KMS-11 (cell line): ENCODE measurements around the gene YBX3.

Experiments used
- H2AFZ ChIP-seq: fragments of 200-600 bp; sonication (generic); 2 replicates; pipeline ENCODE4 v1.6.1; 2016; ENCODE audit warnings: antibody characterized with exemption, mixed run types, low read depth
- H3K27ac ChIP-seq: fragments of 200-600 bp; sonication (generic); 2 replicates; pipeline ENCODE4 v1.6.1; 2016; ENCODE audit warnings: mild to moderate bottlenecking, mixed run types
- H3K27me3 ChIP-seq: fragments of 200-600 bp; sonication (generic); 2 replicates; pipeline ENCODE4 v1.6.1; 2017; ENCODE audit warnings: mild to moderate bottlenecking, low read depth, mixed run types, moderate library complexity; ENCODE audit not compliant: insufficient read depth
- H3K36me3 ChIP-seq: fragments of 200-600 bp; sonication (generic); 2 replicates; pipeline ENCODE4 v1.6.1; 2017; ENCODE audit warnings: mild to moderate bottlenecking, mixed run types; ENCODE audit not compliant: insufficient read depth
- H3K4me1 ChIP-seq: fragments of 200-600 bp; sonication (generic); 2 replicates; pipeline ENCODE4 v1.6.1; 2016; ENCODE audit warnings: mild to moderate bottlenecking, low read depth, mixed run types; ENCODE audit not compliant: poor library complexity, severe bottlenecking
- H3K4me2 ChIP-seq: fragments of 200-600 bp; sonication (generic); 2 replicates; pipeline ENCODE4 v1.7.0; 2016; ENCODE audit warnings: mild to moderate bottlenecking, mixed run types
- H3K4me3 ChIP-seq: fragments of 200-600 bp; sonication (generic); IDR thresholded peaks from 2 replicates; pipeline ENCODE4 v1.6.1; 2017; ENCODE audit warnings: low read depth, low read length, mixed read lengths; ENCODE audit not compliant: insufficient read depth
- H3K79me2 ChIP-seq: fragments of 200-600 bp; sonication (generic); 2 replicates; pipeline ENCODE4 v1.6.1; 2016; ENCODE audit warnings: low read depth, mixed run types; ENCODE audit not compliant: insufficient read depth
- H3K9ac ChIP-seq: fragments of 200-600 bp; sonication (generic); 2 replicates; pipeline ENCODE4 v1.6.1; 2016; ENCODE audit warnings: mild to moderate bottlenecking, mixed run types
- H4K20me1 ChIP-seq: fragments of 200-600 bp; sonication (generic); 2 replicates; pipeline ENCODE4 v1.6.1; 2016; ENCODE audit warnings: mild to moderate bottlenecking, mixed run types; ENCODE audit not compliant: insufficient read depth
- CTCF ChIP-seq: fragments of 200-600 bp; sonication (generic); conservative IDR thresholded peaks from 2 replicates; pipeline ENCODE4 v1.6.1; 2017; ENCODE audit warnings: low read depth, mild to moderate bottlenecking, antibody characterized with exemption, low read length, moderate library complexity, mixed read lengths

Gene YBX3

GRCh38 chr12:10690906-10691305, 32.2 kb downstream of the YBX3 start:
- H4K20me1 ChIP-seq: no peaks in the 10 kb centered on the region
- H3K27ac ChIP-seq: no peak overlapping the region
- no peaks in the 10 kb centered on the region for H3K4me1 ChIP-seq
- H3K36me3 ChIP-seq: no peaks in the 10 kb centered on the region
- no peak overlapping the region for H3K4me3 ChIP-seq
- no peak overlapping the region for H3K4me2 ChIP-seq
- H3K27me3 ChIP-seq: no peaks in the 10 kb centered on the region
- TF ChIP-seq CTCF: no peak
- H3K9ac ChIP-seq: no peak overlapping the region
- H3K79me2 ChIP-seq: no peaks in the 10 kb centered on the region
- no peak overlapping the region for H2AFZ ChIP-seq

- H4K20me1 ChIP-seq: no peaks in the 10 kb centered on the region
- no peak for TF ChIP-seq CTCF
Observed at GRCh38 chr12:10689146-10689545, 34.0 kb downstream of the YBX3 start.

DNA sequence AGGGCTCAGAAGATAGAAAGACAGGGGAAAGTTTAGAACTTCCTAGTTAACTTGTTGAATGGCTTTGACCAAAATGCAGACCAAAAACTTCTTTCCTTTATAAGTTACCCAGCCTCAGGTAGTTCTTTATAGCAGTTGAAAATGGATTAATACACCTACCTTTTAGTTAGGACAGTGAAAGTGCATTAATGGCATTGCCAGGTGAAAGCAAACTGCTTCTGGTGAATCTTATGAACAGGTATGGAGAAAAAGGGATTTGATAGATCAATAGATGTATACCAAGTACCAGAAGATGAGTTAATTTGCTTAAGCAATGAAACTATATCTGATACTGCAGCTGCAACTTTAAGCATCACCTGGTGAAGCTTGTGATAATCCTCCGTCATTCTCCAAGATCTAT, 35.1 kb downstream of the YBX3 start:
- Histone ChIP-seq H3K4me3 (no peak overlapping the region), H4K20me1 (no peaks in the 10 kb centered on the region), H3K4me1 (no peaks in the 10 kb centered on the region), H3K79me2 (no peaks in the 10 kb centered on the region), H3K4me2 (no peak overlapping the region), H3K27ac (no peak overlapping the region), H3K36me3 (no peaks in the 10 kb centered on the region), H2AFZ (no peak overlapping the region), H3K27me3 (no peaks in the 10 kb centered on the region), H3K9ac (no peak overlapping the region)
- no peak for TF ChIP-seq CTCF

More at GRCh38 chr12:10689146-10689545, 34.0 kb downstream of the YBX3 start:
- Histone ChIP-seq H3K27ac (no peak overlapping the region), H3K36me3 (no peaks in the 10 kb centered on the region), H3K4me3 (no peak overlapping the region), H3K4me1 (no peaks in the 10 kb centered on the region), H3K9ac (no peak overlapping the region), H3K4me2 (no peak overlapping the region), H2AFZ (no peak overlapping the region), H3K27me3 (no peaks in the 10 kb centered on the region), H3K79me2 (no peaks in the 10 kb centered on the region)

DNA sequence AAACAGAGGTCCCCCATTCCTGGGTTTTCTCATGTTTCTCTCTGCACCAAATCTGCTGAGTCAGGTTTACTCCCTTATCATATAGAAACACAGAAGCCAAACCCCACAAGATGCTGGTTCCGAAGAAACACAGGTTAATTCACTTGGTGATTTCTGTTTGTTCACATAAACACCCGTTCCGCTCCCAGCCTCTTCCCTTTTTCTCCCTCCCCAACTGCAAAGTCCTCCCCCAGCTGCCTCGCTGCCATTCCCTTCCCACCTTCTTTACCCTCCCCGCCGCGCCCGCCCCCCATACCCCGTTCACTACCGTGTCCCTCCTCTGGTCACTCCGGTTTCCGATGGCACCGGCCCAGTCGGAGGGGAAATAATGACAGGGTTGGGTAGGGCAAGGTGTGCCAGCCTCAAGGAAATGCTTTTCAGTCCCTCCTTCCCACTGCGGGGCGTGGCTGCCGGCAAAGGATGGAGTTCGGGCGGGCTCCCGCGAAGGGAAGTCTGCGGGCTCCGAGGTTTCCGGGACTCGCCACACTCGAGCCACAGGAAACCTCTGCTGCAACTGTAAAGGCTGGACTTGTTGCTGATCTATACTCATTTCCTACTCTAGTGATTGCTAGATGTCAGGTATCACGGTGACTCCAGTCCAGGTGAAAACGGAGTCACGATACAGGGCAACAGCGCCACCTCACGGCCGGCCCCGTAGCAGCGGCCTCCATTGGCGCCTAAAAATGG, 49.3 kb downstream of the YBX3 start, which contains the start of gene STYK1:
Gene STYK1 (minus strand): TSS at position 394 of the 726 bp plus-strand sequence. CDS start 39,434 bp downstream, outside the sequence.
- Histone ChIP-seq H3K9ac (no peak within 1 kb of the TSS), H3K4me1 (no peaks in the 10 kb centered on the region), H4K20me1 (no peaks in the 10 kb centered on the region), H3K79me2 (no peaks in the 10 kb centered on the region), H2AFZ (no peak within 1 kb of the TSS), H3K4me3 (no peak within 1 kb of the TSS), H3K27ac (no peak within 1 kb of the TSS), H3K27me3 (no peaks in the 10 kb centered on the region), H3K36me3 (no peaks in the 10 kb centered on the region), H3K4me2 (no peak within 1 kb of the TSS)
- no peak for TF ChIP-seq CTCF
